K562 (cell line): ENCODE measurements around the gene ZNF30. TPM values are rescaled to one million over a fixed set of nuclear protein-coding genes. Genes with fewer than 3 reads are reported as not detected.
A peak's percentile ranks its signal among the peaks of the same experiment; 100 is the strongest.

Source experiments
- MGA ChIP-seq: fragments of 450-650 bp; IDR thresholded peaks from 2 replicates; pipeline ENCODE4 v1.6.1; 2016; ENCODE audit warnings: mild to moderate bottlenecking, moderate library complexity
- MIER1 ChIP-seq: fragments of 450-650 bp; IDR thresholded peaks from 2 replicates; pipeline ENCODE4 v1.6.1; 2016; ENCODE audit warnings: antibody characterized with exemption, mild to moderate bottlenecking, low read depth
- PHTF2 ChIP-seq: fragments of 250-450 bp; sonication (Bioruptor Pico); IDR thresholded peaks from 2 replicates; pipeline ENCODE4 v1.5.0; 2021; ENCODE audit warnings: mild to moderate bottlenecking
- RBFOX2 ChIP-seq: fragments of 200-400 bp; formaldehyde crosslinking; IDR thresholded peaks from 2 replicates; pipeline ENCODE4 v1.6.1; 2017; ENCODE audit warnings: low read depth, mild to moderate bottlenecking, low read length, moderate library complexity
- XRCC5 ChIP-seq: fragments of 200-400 bp; formaldehyde crosslinking; IDR thresholded peaks from 2 replicates; pipeline ENCODE4 v1.6.1; 2017; ENCODE audit warnings: low read depth, mild to moderate bottlenecking, low read length
- ZBTB43 ChIP-seq: sonication (generic); formaldehyde crosslinking; IDR thresholded peaks from 2 replicates; pipeline ENCODE4 v1.8.0; 2023; ENCODE audit warnings: mild to moderate bottlenecking, missing genetic modification reagents
- ZNF12 ChIP-seq: sonication (generic); formaldehyde crosslinking; IDR thresholded peaks from 2 replicates; pipeline ENCODE4 v1.4.0; 2020; ENCODE audit warnings: mild to moderate bottlenecking, missing genetic modification reagents
- ZNF280A ChIP-seq: fragments of 450-650 bp; IDR thresholded peaks from 2 replicates; pipeline ENCODE4 v1.6.1; 2018; ENCODE audit warnings: mild to moderate bottlenecking, low read depth; ENCODE audit not compliant: partially characterized antibody
- ZNF444 ChIP-seq: fragments of 250-450 bp; sonication (Bioruptor Pico); IDR thresholded peaks from 2 replicates; pipeline ENCODE4 v1.4.0; 2020; ENCODE audit warnings: mild to moderate bottlenecking, moderate library complexity
- polyA plus RNA-seq, 8 experiments: library from polyadenylated mRNA; depleted of rRNA in 4 of 8; stranded (reverse) in 5 of 8; unstranded in 3 of 8; fragments of >200 nt; fragmentation: Nextera tagmentation in 2 of 8; fragmentation: Illumina TruSeq in 1 of 8; extraction: Ambion mirVana in 2 of 8; extraction: Trizol in 1 of 8; gene quantifications; 2 replicates each; pipeline versions ENCODE4 v1.2.1 to v1.2.3, GENCODE V29; 2011 to 2014; ENCODE audit warnings: inconsistent platforms in 1 of 8, missing spikeins in 1 of 8
- total RNA-seq, 7 experiments: library from RNA; depleted of rRNA in 6 of 7; stranded (reverse); fragments of >200 nt in 6 of 7; fragmentation: Illumina TruSeq in 2 of 7; extraction: Trizol in 2 of 7; gene quantifications; 2 replicates each; pipeline versions ENCODE4 v1.2.1 to v1.2.3, GENCODE V29; 2011 to 2021; ENCODE audit warnings: low replicate concordance in 1 of 7
- TF ChIP-seq, protein P1 (sequence below): fragments of 450-650 bp; IDR thresholded peaks from 2 replicates; pipeline ENCODE4 v1.7.0; 2016; ENCODE audit warnings: borderline replicate concordance

Gene ZNF30
- total and polyA plus RNA-seq, 9 of the 15 experiments (the other 6 are each of a cell fraction or from before 2014, with no cell fraction given) = 7.3 to 13.4 (median 10.6) TPM

DNA sequence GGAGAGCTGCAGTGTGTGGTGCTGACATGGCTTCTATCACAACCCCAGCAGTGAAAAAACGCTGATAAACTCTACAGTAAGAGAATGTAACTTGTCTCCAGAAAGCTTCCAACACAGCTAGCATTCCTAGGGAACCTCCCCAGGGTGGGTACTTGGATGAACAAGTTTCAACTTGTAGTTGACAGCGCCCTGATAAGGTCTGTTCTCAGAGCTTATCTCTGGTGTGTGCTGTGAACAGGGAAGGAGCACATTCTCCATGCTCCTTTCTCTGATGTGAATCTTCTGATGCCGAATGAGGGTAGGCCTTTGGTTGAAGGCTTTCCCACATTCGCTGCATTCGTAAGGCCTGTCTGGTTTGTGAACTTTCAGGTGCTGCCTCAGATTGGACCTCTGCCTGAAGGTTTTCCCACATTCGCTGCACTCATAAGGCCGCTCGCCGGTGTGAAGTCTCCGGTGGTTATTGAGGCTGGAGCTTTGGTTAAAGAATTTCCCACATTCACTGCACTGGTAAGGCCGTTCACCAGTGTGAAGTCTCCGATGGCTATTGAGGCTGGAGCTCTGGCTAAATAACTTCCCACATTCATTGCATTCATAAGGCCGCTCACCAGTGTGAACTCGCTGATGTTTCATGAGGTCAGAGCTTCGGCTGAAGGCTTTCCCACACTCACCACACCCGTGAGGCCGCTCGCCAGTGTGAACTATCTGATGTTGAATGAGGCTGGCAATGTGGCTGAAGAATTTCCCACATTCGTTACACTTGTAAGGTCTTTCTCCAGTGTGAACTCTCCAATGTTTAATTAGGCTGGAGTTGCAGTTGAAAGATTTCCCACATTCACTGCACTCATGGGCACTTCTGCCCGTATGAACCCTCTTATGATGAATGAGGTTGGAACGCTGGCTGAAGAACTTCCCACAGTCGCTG lies 31.4 kb downstream of the ZNF30 start (continued):
- no peak for TF ChIP-seq MGA
- peak; percentile 62 for TF ChIP-seq RBFOX2
- TF ChIP-seq MIER1 = no peak
- no peak for TF ChIP-seq ZNF444 (CRISPR knock-in tag)
- TF ChIP-seq ZNF12 (CRISPR knock-in tag) = no peak
- TF ChIP-seq, protein P1, sequence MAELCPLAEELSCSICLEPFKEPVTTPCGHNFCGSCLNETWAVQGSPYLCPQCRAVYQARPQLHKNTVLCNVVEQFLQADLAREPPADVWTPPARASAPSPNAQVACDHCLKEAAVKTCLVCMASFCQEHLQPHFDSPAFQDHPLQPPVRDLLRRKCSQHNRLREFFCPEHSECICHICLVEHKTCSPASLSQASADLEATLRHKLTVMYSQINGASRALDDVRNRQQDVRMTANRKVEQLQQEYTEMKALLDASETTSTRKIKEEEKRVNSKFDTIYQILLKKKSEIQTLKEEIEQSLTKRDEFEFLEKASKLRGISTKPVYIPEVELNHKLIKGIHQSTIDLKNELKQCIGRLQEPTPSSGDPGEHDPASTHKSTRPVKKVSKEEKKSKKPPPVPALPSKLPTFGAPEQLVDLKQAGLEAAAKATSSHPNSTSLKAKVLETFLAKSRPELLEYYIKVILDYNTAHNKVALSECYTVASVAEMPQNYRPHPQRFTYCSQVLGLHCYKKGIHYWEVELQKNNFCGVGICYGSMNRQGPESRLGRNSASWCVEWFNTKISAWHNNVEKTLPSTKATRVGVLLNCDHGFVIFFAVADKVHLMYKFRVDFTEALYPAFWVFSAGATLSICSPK = no peak
- TF ChIP-seq PHTF2 (CRISPR knock-in tag) = no peak
- no peak for TF ChIP-seq XRCC5
- TF ChIP-seq ZBTB43 (CRISPR knock-in tag) = no peak
- peak; percentile 93 for TF ChIP-seq ZNF280A
